Activated T-cell treated with anti-CD3 and anti-CD28 coated beads, Interleukin-2, amount 50 U/mL, for 1 hour (primary cell): ENCODE data around the gene ACSS1.

Experiments
- DNase-seq: peaks from one replicate; pipeline ENCODE4 v3.0.0-alpha.2; 2020

ACSS1 gene

DNA sequence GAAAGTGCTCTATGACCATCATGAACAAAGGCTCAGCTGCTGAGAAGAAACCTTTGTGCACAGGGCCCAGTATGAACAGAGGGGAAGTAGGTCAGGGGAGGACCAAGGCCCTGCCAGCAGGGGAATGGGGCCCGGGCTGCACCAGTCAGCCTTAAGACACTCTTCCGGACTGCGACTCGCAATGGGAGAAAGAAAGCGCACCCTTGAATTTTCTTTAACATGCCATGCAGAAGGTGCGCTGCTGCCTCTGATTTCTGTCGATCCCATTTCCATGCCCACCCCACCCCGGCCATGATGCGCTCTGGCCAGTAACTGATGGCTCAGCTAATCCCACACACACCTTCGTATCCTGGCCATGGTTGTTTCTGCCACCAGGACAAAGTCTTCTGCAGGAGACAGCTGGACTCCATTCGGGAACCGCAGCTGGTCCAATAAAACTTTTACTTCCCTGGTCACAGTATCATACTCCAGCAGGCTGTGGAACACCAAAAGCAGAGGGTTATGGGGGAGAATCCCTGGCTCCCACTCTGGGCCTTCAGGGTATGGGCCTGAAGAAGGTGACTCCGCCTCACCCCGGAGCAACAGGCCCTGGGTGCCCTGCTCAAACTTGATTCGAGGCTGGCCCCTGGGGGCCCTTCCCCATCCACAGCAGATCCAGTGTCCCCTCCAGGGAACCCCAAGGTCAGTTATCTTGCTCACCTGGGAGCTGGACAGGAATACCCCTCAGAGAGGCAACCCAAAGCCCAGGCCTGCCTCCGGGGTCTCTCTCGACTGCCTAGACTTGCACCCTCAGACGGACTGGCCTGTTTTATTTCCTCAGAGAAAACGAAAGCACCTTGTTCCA, 88.5 kb downstream of the ACSS1 start:
- DNase-seq: no peak

DNA sequence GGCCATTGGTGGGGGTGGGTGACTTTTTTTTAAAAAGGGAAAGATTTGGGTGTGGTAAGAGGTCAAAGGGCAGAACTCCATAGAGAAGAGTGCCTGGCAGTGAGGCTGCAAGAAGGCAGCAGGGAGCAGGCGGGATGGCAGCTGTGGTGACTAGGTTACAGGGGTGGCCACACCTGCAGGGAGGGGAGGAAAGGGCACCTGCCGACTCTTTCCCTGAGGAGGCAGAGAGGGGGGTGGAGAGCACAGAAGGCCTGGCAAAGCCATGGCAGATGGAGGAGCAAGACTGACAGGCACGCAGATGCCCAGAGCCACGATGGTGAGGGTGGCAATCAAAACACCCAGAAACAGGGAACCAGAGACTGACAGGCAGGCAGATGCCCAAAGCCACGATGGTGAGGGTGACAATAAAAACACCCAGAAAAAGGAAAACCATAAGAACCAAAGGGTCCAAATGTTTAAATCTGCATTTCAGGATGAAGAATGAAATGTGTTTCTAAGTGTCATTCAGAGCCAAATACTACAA, 89.6 kb downstream of the ACSS1 start:
- DNase-seq: no peak

DNA sequence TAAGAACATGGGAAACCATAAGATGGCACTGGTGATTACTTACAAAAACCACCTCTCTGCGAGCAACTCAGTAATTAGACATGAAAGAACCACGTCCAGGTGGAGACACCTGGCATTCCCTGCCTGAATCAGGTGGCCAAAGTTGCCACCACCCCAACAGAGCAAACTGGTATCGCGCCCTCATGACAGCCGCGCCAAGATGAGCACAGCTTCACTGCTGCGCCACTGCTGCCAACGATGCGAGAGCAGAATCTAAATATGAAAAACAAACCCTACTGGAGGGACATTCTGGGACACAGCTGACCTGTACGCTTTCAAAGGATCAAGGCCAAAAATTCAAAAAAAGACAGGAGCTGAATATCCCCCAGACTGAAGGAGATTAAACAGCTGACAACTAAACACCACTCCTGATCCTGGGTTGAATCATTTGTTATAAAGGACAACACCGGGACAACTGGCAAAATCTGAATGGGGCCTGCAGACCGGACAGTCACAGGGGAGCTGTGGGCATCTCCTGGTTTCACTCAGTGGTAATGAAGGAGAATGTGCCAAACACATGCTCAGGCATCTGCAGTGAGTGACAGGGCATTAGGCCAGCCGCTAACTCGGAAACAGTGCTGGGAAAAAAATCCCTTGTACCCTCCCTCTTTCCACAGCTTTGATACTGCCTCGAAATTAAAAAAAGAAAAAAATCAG, 91.5 kb downstream of the ACSS1 start:
- DNase-seq: no peak

DNA sequence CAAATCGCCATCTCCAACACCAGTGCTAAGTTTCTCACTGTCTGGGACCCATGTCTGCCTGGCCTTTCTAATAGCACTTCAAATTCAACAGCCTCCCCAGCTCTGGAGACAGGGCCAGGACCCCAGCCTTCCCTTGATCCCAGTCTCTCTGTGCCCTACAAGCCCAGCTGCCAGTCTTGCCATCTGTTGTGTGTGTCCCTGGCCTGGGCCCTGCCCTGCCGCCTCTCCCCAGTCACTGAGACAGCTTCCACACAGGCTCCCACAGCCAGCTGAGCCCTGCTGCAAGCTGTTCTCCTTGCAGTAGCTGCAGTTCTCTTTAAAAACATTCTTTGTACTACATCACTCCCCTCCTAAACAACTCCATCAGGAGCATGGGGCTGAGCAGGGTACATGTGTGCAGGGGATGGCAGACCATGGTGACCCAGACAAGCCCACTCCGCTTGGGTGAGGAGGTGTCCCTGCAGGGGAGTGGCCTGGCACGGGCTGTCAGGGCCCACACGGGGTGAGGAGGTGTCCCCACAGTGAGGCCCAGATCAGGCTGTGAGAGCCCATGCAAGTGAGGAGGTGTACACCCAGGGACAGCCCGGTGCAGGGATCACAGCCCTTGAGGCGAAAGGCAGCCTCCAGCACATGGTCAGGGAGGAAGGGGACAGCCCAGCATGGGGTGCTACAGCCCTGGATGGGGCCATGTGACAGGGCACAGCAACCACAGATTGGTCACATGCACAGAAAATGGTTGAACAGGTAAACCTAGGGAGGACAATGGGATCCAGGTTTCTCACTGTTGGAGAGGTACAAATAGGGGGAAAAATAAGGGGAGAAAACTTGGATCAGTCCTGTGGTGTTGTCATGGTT, 92.6 kb downstream of the ACSS1 start:
- DNase-seq: no peak

DNA sequence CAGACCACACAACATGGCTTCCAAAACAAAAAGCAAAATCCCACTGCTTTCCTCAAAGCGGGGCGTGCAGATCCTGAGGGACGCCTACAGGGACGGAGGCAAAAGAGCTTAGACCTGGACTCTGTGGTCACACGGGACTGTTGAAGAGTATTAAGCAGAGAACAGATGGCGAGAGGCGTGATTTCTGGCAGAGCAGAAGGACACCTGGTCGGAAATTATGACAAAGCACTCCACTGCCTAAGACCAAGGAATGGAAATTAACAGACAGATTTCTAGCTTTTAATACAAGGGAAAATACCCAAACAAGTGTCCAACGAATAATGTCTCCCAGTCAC, 93.5 kb downstream of the ACSS1 start:
- no peak for DNase-seq

DNA sequence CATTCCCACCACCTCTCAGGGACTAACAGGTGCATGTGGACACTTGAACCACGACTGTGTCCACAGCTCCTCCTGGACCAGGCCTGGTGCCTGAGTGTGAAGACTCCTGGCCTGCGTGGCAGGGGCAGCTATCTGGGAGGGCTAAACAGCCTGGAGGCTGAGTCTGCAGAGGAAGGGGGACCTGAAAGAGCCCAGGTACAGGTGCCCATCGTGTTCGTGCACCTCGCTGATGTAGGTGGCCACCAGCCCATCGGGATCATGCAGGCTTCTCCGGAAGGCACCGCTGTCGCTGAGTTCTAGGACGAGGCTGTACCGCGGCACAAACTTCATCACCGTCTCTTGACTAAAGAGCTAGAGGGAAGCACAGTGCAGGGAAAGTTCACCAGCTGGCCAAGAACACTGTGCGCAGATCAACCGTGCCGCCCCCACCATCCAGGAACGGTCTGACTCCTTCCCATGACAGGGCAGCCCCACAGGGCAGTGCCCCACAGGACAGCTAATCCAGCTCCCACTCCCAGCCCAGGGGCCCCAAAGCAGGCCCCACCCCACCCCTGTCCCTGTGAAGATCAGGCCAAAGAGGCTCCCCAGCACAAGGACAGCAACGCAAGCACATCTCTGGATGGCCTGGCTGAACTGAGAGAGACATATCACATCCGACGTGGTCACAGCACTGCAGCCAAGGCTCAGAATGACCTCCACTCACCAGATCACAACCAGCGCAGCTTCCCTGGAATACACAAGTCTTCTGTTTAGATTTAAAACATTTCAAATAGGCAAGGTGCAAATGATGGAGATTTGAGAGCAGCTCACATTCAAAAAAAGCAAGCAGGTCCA, 94.0 kb downstream of the ACSS1 start:
- no peak for DNase-seq

DNA sequence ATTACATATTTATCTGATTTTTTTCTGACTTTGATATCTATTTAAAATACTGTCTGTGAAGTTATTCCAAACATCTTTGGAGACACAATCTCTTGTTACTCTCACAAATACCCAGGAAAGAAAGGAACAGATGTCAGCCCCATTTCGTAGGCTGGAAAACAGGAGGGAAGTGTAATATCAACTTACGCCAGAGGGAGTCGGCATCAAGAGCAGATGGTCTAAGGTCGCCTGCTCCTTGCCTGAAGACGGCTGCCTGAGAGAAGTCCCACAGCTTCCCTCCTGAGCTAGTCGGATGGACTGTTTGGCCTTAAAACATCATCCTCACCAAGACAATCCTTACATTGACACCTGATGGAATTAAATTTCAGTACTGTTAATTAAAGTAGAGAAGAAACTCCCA, 95.4 kb downstream of the ACSS1 start:
- DNase-seq: no peak

DNA sequence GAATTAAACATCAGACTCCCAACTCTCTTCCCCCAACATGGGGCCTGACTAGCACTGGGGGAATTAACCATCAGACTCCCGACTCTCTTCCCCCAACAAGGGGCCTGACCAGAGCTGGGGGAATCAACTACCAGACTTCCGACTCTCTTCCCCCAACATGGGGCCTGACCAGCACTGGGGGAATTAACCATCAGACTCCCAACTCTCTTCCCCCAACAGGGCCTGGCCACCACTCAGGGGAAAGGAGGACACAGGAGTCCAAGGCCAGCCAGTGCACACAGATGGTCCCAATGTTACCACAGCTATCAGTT, 95.8 kb downstream of the ACSS1 start:
- DNase-seq: no peak

DNA sequence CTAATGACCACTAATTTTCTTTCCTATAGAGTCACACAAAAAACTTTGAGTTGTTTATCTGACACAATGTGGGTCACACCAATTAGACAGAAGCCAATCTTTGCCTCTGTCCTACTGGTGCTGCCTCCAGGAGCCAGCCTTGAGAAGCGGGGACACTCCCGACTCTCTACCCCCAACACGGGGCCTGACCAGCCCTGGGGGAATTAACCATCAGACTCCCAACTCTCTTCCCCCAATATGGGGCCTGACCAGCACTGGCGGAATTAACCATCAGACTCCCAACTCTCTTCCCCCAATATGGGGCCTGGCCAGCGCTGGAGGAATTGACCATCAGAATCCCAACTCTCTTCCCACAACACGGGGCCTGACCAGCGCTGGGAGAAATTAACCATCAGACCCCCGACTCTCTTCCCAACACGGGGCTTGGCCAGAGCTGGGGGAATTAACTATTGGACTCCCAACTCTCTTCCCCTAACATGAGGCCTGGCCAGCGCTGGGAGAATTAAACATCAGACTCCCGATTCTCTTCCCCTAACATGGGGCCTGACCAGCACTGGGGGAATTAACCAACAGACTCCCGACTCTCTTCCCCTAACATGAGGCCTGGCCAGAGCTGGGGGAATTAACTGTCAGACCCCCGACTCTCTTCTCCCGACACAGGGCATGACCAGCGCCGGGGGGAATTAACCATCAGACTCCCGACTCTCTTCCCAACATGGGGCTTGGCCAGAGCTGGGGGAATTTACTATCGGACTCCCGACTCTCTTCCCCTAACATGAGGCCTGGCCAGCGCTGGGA, 96.4 kb downstream of the ACSS1 start:
- no peak for DNase-seq

DNA sequence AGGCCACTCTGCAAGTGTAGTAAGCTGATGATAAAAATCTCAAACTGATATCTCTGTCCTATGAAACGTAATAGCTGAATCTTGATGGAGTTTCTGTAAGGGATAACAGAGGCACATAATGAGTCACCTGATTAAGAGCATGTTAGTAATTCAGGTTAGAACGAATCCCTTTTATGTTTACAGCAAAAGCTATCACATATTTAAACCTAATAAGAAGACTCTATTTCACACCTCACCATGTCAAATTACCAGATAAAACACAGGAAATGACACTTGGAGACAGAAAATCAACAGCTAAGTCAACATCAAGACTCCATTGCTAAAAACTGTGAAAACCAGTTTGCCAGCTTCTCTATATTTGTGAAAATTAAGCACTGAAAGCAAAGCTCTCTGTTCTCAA, 97.1 kb downstream of the ACSS1 start:
- DNase-seq: no peak

DNA sequence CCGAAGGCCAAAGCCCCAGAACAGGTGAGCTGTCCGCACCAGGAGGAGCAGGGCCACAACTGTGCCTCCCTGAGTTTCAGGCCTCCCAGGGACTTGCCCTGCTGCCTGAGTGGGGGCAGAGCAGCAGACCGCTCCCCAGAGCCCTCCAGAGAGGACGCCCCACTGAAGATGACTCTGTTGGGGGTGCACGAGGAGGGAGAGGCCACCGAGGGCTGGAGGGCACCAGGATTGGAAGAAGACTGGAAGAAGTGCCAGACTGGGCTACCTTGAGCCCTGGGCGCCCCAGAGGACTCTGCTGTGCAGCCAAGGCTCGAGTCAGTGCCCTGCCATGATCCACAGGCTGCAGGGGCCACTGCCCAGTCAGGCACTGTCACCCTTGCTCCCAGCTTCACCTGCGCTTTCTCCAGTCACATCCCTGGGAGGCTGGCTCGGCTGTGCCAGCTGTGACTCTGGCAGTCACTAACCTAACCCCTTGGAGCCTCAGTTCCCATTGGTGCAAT, 97.6 kb downstream of the ACSS1 start:
- no peak for DNase-seq

DNA sequence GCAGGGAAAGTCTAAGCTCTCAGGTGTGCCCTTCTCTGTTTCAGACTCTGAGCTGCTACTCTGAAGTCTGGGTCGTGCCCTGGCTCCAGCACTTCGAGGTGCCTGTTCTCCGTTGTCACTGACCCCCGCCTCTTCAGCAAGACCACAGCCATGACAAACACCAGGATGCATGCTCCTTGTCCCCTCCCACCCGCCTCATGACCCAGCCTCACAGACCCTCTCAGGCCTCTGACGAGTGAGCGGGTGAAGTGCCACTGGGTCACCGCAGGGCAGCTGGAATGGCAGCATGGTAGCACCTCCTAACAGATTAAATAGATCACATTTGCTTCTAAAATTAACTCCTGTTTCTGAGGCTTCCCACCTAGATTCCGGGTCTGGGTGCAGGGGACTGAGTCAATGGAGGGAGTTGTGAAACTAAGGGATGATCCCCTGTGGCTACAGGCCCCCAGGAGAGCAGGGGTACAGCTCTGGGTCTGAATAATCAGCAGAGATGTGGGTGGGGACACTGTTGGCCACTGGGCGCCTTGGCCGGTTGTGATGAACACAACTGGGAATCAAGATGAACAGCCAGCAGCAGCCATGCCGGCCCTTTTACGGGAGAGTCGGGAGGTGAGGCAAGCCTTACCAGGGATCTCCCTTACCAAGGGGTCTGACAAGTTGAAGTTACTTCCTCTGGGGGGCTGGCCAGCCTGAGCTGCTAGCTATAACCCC, 98.2 kb downstream of the ACSS1 start:
- DNase-seq: no peak

DNA sequence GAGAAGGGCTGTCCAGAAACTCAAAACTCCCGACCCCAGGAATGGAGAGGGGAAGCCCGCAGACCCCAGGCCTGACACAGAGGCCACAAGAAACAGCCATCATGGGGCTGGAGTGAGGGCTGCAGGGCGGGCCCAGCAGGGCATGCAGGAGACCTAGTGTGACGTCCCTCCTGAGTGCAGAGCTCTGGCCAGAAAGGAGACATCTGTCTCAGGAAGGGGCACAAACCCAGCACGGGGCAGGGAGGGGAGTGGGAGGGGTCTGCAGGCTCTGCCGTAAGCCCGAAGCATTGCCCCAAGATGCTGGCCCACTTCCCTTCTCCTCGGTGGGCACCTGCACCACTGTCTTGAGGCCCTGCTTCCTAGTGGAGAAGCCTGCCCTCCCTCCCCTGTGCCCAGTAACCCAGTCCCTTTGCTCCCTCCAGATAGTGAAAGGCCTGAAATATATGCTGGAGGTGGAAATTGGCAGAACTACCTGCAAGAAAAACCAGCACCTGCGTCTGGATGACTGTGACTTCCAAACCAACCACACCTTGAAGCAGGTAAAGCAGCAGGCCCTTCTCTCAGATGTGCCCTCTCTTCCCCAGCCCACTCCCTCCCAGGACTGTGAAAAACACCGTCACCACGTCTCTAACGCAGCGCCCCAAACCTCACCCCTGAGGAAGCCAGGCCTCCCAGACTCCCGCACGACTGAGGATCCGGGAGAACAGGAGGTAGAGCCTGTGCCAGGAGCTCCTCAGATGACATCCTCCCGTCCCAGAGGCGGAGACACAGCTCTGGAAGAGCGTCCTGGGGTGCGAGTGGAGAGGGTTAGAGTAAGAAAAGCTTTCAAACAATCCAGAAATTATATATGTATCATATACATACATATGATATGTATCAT, 99.2 kb downstream of the ACSS1 start:
- no peak for DNase-seq

DNA sequence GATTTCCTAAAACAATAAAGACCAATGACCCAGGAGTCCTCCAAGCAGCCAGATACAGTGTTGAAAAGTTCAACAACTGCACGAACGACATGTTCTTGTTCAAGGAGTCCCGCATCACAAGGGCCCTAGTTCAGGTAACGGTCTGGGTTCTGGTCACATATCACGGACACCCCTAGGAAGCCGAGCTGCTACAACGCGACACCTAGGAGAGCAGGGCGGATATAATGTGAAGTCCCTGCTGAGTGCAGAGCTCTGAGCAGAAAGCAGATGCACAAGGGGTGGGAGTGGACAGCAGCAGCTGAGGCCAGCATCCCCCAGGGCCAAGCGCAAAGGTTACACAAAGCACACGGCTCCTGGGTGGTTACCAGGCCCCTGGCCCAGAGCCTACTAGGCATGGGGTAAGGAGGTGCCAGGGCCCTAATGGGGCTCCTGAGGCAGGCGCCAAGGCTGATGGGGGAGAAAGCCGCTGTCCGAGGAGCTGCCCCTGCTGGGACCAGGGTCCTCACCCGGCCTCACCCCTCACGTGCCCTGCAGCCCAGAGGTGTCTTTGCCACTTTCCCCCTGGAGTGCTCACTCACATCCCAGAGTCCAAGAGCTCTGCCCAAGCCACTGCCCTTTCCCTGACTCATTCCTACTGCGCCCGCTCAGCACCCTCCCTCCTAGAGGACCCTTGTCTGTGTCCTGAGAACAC, 100.5 kb downstream of the ACSS1 start:
- no peak for DNase-seq
